Mesodermal cell (in vitro differentiated cells): Measurements from ENCODE around the gene PTTG2.

Source experiments
- H3K27ac ChIP-seq: 2 replicates; pipeline ENCODE4 v1.7.0; 2013; ENCODE audit warnings: mild to moderate bottlenecking, low read depth, low read length, moderate library complexity; ENCODE audit not compliant: severe bottlenecking
- H3K36me3 ChIP-seq: 2 replicates; pipeline ENCODE4 v1.7.1; 2013; ENCODE audit warnings: mild to moderate bottlenecking, low read length, moderate library complexity; ENCODE audit not compliant: control insufficient read depth, insufficient read depth
- H3K4me1 ChIP-seq: one replicate; pipeline ENCODE4 v1.7.1; 2013; ENCODE audit warnings: mild to moderate bottlenecking, low read length; ENCODE audit not compliant: insufficient read depth, control insufficient read depth, poor library complexity, severe bottlenecking
- H3K4me3 ChIP-seq: 2 replicates; pipeline ENCODE4 v1.7.0; 2013; ENCODE audit warnings: low read length, control low read depth, mild to moderate bottlenecking; ENCODE audit not compliant: insufficient read depth, poor library complexity, severe bottlenecking; ENCODE audit errors: extremely low read depth
- H3K9me3 ChIP-seq: 2 replicates; pipeline ENCODE4 v1.7.1; 2013; ENCODE audit warnings: mild to moderate bottlenecking, low read length, moderate library complexity; ENCODE audit not compliant: control insufficient read depth
- WGBS, 2 experiments: methylation state at CpG; one replicate each; pipeline ENCODE4 v1.1.5; 2013; ENCODE audit warnings: missing lambda C conversion rate in 2 of 2; ENCODE audit not compliant: insufficient coverage in 2 of 2; 5-methylcytosine and 5-hydroxymethylcytosine counted together

Gene PTTG2

GRCh38 chr4:37999000-37999716 lies 39.0 kb downstream of the PTTG2 start:
- peaks cover 29% of the 10 kb centered on the region for H3K4me1 ChIP-seq
- no peaks in the 10 kb centered on the region for H3K9me3 ChIP-seq
- H3K36me3 ChIP-seq = peaks cover 3% of the 10 kb centered on the region
- no peak overlapping the region for H3K27ac ChIP-seq
- no peak overlapping the region for H3K4me3 ChIP-seq
- WGBS, 2 experiments = 94 to 95% methylated on average over 5 to 8 of the region's 12 CpGs

GRCh38 chr4:37999965-38000364 lies 39.8 kb downstream of the PTTG2 start:
- WGBS, 2 experiments = 100% methylated on average over 2 of the region's 3 CpGs; no CpG with 5 or more reads in 1 of the 2 experiments
- no peaks in the 10 kb centered on the region for H3K9me3 ChIP-seq
- no peak overlapping the region for H3K27ac ChIP-seq
- peaks cover 36% of the 10 kb centered on the region for H3K4me1 ChIP-seq
- H3K36me3 ChIP-seq = peaks cover 3% of the 10 kb centered on the region
- H3K4me3 ChIP-seq = no peak overlapping the region

- no peak overlapping the region for H3K4me3 ChIP-seq
- H3K9me3 ChIP-seq = no peaks in the 10 kb centered on the region
- peaks cover 3% of the 10 kb centered on the region for H3K36me3 ChIP-seq
- H3K4me1 ChIP-seq = peaks cover 44% of the 10 kb centered on the region
- WGBS, 2 experiments = 36% methylated on average over 1 of the region's 3 CpGs; no CpG with 5 or more reads in 1 of the 2 experiments
- H3K27ac ChIP-seq = peak overlapping the region; percentile 71
Measured at GRCh38 chr4:38001927-38002326, 41.7 kb downstream of the PTTG2 start.

- 80% methylated on average over 2 of the region's 3 CpGs; no CpG with 5 or more reads in 1 of the 2 experiments for WGBS, 2 experiments
- H3K36me3 ChIP-seq = peaks cover 3% of the 10 kb centered on the region
- H3K27ac ChIP-seq = peak overlapping the region; percentile 71
- no peak overlapping the region for H3K4me3 ChIP-seq
- H3K4me1 ChIP-seq = peaks cover 44% of the 10 kb centered on the region
- no peaks in the 10 kb centered on the region for H3K9me3 ChIP-seq
Measured at GRCh38 chr4:38002451-38003071, 42.4 kb downstream of the PTTG2 start.

GRCh38 chr4:38003102-38003501 lies 42.9 kb downstream of the PTTG2 start:
- H3K27ac ChIP-seq = peak overlapping the region; percentile 49
- WGBS, 2 experiments = 100% methylated on average over 1 of the region's 3 CpGs; no CpG with 5 or more reads in 1 of the 2 experiments

GRCh38 chr4:38003628-38004027 lies 43.4 kb downstream of the PTTG2 start:
- peak overlapping the region; percentile 60 for H3K27ac ChIP-seq
- no peaks in the 10 kb centered on the region for H3K9me3 ChIP-seq
- no CpG with 5 or more reads among the region's 1 CpG for WGBS, 2 experiments
- peaks cover 3% of the 10 kb centered on the region for H3K36me3 ChIP-seq
- no peak overlapping the region for H3K4me3 ChIP-seq
- peaks cover 44% of the 10 kb centered on the region for H3K4me1 ChIP-seq

More at GRCh38 chr4:38003102-38003501, 42.9 kb downstream of the PTTG2 start:
- H3K4me1 ChIP-seq = peaks cover 44% of the 10 kb centered on the region
- H3K9me3 ChIP-seq = no peaks in the 10 kb centered on the region
- H3K36me3 ChIP-seq = peaks cover 3% of the 10 kb centered on the region
- no peak overlapping the region for H3K4me3 ChIP-seq

GRCh38 chr4:38004062-38004461 lies 43.9 kb downstream of the PTTG2 start:
- Histone ChIP-seq H3K9me3 (no peaks in the 10 kb centered on the region), H3K27ac (peak overlapping the region; percentile 60), H3K4me3 (no peak overlapping the region), H3K36me3 (peaks cover 3% of the 10 kb centered on the region), H3K4me1 (peaks cover 44% of the 10 kb centered on the region)
- WGBS, 2 experiments = 88% methylated on average over 1 of the region's 3 CpGs; no CpG with 5 or more reads in 1 of the 2 experiments

GRCh38 chr4:38004887-38005286 lies 44.7 kb downstream of the PTTG2 start:
- peaks cover 44% of the 10 kb centered on the region for H3K4me1 ChIP-seq
- no peaks in the 10 kb centered on the region for H3K9me3 ChIP-seq
- peaks cover 3% of the 10 kb centered on the region for H3K36me3 ChIP-seq
- WGBS, 2 experiments = 77 to 89% methylated on average over 3 to 4 of the region's 6 CpGs
- H3K4me3 ChIP-seq = no peak overlapping the region
- peak overlapping the region; percentile 62 for H3K27ac ChIP-seq

- Histone ChIP-seq H3K36me3 (peaks cover under 1% of the 10 kb centered on the region), H3K27ac (peak overlapping the region; percentile 62), H3K4me3 (no peak overlapping the region), H3K4me1 (peaks cover 44% of the 10 kb centered on the region), H3K9me3 (no peaks in the 10 kb centered on the region)
- 92 to 93% methylated on average over 2 of the region's 3 CpGs for WGBS, 2 experiments
Measured at GRCh38 chr4:38005637-38006036, 45.4 kb downstream of the PTTG2 start.

GRCh38 chr4:38007645-38008044 lies 47.4 kb downstream of the PTTG2 start:
- Histone ChIP-seq H3K36me3 (no peaks in the 10 kb centered on the region), H3K27ac (no peak overlapping the region), H3K9me3 (no peaks in the 10 kb centered on the region), H3K4me1 (peaks cover 30% of the 10 kb centered on the region), H3K4me3 (no peak overlapping the region)
- WGBS, 2 experiments = 62 to 67% methylated on average over 3 to 4 of the region's 5 CpGs

GRCh38 chr4:38008571-38009021 lies 48.4 kb downstream of the PTTG2 start:
- Histone ChIP-seq H3K4me1 (peaks cover 20% of the 10 kb centered on the region), H3K4me3 (no peak overlapping the region), H3K27ac (no peak overlapping the region), H3K9me3 (no peaks in the 10 kb centered on the region), H3K36me3 (no peaks in the 10 kb centered on the region)
- 89 to 100% methylated on average over 2 to 3 of the region's 3 CpGs for WGBS, 2 experiments
